ENCODE results near the gene EPS8.

Gene EPS8

GRCh38 chr12:15712823-15713660, 76.1 kb downstream of the EPS8 start:
- DNase-seq, result no peak

- no peak for DNase-seq
Measured at GRCh38 chr12:15712160-15712559, 77.0 kb downstream of the EPS8 start.

GRCh38 chr12:15710860-15711510, 78.2 kb downstream of the EPS8 start:
- DNase-seq, result no peak

GRCh38 chr12:15709551-15709950, 79.6 kb downstream of the EPS8 start:
- DNase-seq, result no peak

GRCh38 chr12:15708396-15709076, 80.7 kb downstream of the EPS8 start:
- DNase-seq, result no peak

- no peak for DNase-seq
Measured at GRCh38 chr12:15707516-15708199, 81.5 kb downstream of the EPS8 start.

GRCh38 chr12:15706010-15706676, 83.0 kb downstream of the EPS8 start:
- no peak for DNase-seq

GRCh38 chr12:15705606-15706005, 83.6 kb downstream of the EPS8 start:
- DNase-seq, result no peak

- DNase-seq, result no peak
Measured at GRCh38 chr12:15702276-15702675, 86.9 kb downstream of the EPS8 start.

- no peak for DNase-seq
Measured at GRCh38 chr12:15701631-15702156, 87.5 kb downstream of the EPS8 start.

GRCh38 chr12:15701206-15701605, 88.0 kb downstream of the EPS8 start:
- no peak for DNase-seq

GRCh38 chr12:15700595-15700994, 88.6 kb downstream of the EPS8 start:
- DNase-seq, result no peak

- no peak for DNase-seq
Measured at GRCh38 chr12:15699886-15700285, 89.3 kb downstream of the EPS8 start.

GRCh38 chr12:15698377-15698871, 90.8 kb downstream of the EPS8 start:
- no peak for DNase-seq

- no peak for DNase-seq
Measured at GRCh38 chr12:15697201-15697600, 92.0 kb downstream of the EPS8 start.

GRCh38 chr12:15693228-15693911, 95.8 kb downstream of the EPS8 start:
- no peak for DNase-seq

- no peak for DNase-seq
Measured at GRCh38 chr12:15691388-15691787, 97.8 kb downstream of the EPS8 start.

- DNase-seq, result no peak
Measured at GRCh38 chr12:15690320-15690719, 98.9 kb downstream of the EPS8 start.

- DNase-seq, result no peak
Measured at GRCh38 chr12:15689751-15690191, 99.4 kb downstream of the EPS8 start.

GRCh38 chr12:15688838-15689625, 100.2 kb downstream of the EPS8 start:
- no peak for DNase-seq
